ENCODE measurements around the gene GCLM. TPM values are rescaled to one million over a fixed set of nuclear protein-coding genes. Genes with fewer than 3 reads are reported as not detected.

Gene GCLM
- total and polyA plus RNA-seq, 9 of the 15 experiments (the other 6 are each of a cell fraction or from before 2014, with no cell fraction given): 9.3 to 71.6 (median 24.5) TPM

DNA sequence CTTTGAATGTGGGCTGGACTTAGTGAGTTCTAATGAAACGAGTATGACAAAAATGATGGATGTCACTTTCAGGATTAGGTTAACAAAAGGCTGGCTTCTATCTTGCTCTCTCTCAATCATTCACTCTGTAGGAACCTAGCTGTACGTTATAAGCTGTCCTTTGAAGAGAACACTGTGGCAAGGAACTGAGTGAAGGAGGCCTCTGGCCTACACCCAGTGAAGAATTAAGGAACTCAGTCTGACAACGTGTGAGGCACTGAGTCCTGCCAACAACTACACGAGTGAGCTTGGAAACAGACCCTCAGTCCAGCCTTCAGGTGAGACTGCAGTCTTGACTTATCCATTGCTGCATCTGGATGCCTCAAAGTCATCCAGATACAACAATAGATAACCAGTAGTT, 27.0 kb downstream of the GCLM start (continued):
- TF ChIP-seq DMBX1 (CRISPR knock-in tag; IDR thresholded peaks at IDR 0.05; ENCODE audit: borderline replicate concordance) (no peak), U2AF1 (optimal IDR thresholded peaks at IDR 0.05; ENCODE audit: low read depth, low read length) (no peak)

DNA sequence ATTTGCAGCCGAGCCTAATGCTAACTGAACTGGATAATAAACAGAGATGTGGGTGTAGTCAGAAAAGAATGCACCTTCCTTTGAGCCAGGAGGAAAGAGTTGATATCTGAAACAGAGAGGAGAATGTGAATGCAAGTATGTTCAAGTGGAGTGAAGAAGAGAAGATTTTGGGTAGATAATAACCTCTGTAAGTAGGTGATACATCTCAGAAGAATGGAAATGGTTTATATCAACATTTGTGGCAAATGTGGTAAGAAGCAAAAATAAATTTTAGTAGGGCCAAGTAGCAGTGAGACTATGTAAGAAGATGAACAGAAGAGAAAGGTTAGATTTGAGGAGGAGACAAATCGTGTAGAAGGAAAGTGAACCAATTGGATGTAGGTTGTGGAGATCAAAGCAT, 28.5 kb downstream of the GCLM start:
- Histone ChIP-seq H3K79me2 (ENCODE audit: control insufficient read depth, insufficient read depth, low read length) (peaks cover 39% of the 10 kb centered on the region), H3K4me3 (no peak overlapping the region), H3K27ac (ENCODE audit: extremely low read depth, low read depth, low read length) (no peak overlapping the region), H3K4me2 (ENCODE audit: insufficient read depth, low read length) (no peak overlapping the region), H3K9me1 (ENCODE audit: control insufficient read depth, insufficient read depth, low read length) (peaks cover 4% of the 10 kb centered on the region), H3K36me3 (ENCODE audit: control insufficient read depth, insufficient read depth, low read length) (peaks cover 31% of the 10 kb centered on the region), H3K9ac (ENCODE audit: insufficient read depth in 1 of 2, low read depth in 2 of 2, low read length in 2 of 2) (no peak overlapping the region), H2AFZ (ENCODE audit: low read depth, low read length) (no peak overlapping the region), H4K20me1 (replicated peaks; ENCODE audit: control insufficient read depth, insufficient read depth, low read length) (peaks cover 9% of the 10 kb centered on the region), H3K9me3 (replicated peaks; ENCODE audit: control insufficient read depth, insufficient read depth, low read depth, low read length) (no peaks in the 10 kb centered on the region), H3K4me1 (replicated peaks in 1 of 2; ENCODE audit: control insufficient read depth in 2 of 2, insufficient read depth in 2 of 2, low read length in 2 of 2) (peaks cover 7 to 19% of the 10 kb centered on the region in 2 experiments; a peak in 4 of 5 replicates), H3K27me3 (ENCODE audit: control insufficient read depth in 2 of 2, insufficient read depth in 2 of 2, low read length in 2 of 2) (no peaks in the 10 kb centered on the region)
- no peak for DNase-seq (ENCODE audit: extremely low read depth in 1 of 4, low spot score in 3 of 4)
- FAIRE-seq: no peak
- no TSS peak for BruUV-seq (replicated peaks)
- TF ChIP-seq HDAC6 (IDR thresholded peaks at IDR 0.05; ENCODE audit: low read depth, low read length) (no peak), SMAD1 (IDR thresholded peaks at IDR 0.05; ENCODE audit: low read depth, low read length, partially characterized antibody) (no peak), TAF1 (IDR thresholded peaks at IDR 0.05; ENCODE audit: control insufficient read depth, extremely low read depth, insufficient read depth, low read length, severe bottlenecking) (no peak), CC2D1A (IDR thresholded peaks at IDR 0.05) (no peak), LCOR (CRISPR knock-in tag; IDR thresholded peaks at IDR 0.05) (no peak), EWSR1 (IDR thresholded peaks at IDR 0.05; ENCODE audit: borderline replicate concordance, low read depth, partially characterized antibody) (no peak), GABPB1 (CRISPR knock-in tag; IDR thresholded peaks at IDR 0.05) (no peak), KHSRP (IDR thresholded peaks at IDR 0.05) (no peak), ZNF76 (CRISPR knock-in tag; IDR thresholded peaks at IDR 0.05; ENCODE audit: borderline replicate concordance) (no peak), JUNB (CRISPR knock-in tag; conservative IDR thresholded peaks at IDR 0.05) (no peak), KDM1A (IDR thresholded peaks at IDR 0.05) (no peak), ZFP36 (IDR thresholded peaks at IDR 0.05; ENCODE audit: low read depth, low read length, partially characterized antibody) (no peak)
- TF ChIP-seq, protein P1, sequence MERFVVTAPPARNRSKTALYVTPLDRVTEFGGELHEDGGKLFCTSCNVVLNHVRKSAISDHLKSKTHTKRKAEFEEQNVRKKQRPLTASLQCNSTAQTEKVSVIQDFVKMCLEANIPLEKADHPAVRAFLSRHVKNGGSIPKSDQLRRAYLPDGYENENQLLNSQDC (CRISPR knock-in tag; IDR thresholded peaks at IDR 0.05): no peak
- POLR2A ChIA-PET: no interaction called here
- CTCF ChIA-PET (ENCODE audit: low intra/inter-chr PET ratio): no interaction called here
- no peak for ATAC-seq
- intact Hi-C loops (cut with micrococcal nuclease): no loop called here
- in situ Hi-C loops (cut with MboI): no loop called here
- 66% methylated on average over 2 of the region's 2 CpGs for WGBS (ENCODE audit: insufficient coverage, low coverage, missing lambda C conversion rate)

Data from K562 (cell line).